NCI-H774 (cell line): ENCODE data around the gene OR56A3.

Experiments
- DNase-seq: peaks from one replicate; lab custom pipeline; 2025; lab: John Stamatoyannopoulos, UW

The OR56A3 gene

GRCh38 chr11:5973530-5973929 is 31.5 kb downstream of the OR56A3 start:
- DNase-seq = no peak

- DNase-seq = no peak
Observed at GRCh38 chr11:5983443-5983842, 41.4 kb downstream of the OR56A3 start.

DNA sequence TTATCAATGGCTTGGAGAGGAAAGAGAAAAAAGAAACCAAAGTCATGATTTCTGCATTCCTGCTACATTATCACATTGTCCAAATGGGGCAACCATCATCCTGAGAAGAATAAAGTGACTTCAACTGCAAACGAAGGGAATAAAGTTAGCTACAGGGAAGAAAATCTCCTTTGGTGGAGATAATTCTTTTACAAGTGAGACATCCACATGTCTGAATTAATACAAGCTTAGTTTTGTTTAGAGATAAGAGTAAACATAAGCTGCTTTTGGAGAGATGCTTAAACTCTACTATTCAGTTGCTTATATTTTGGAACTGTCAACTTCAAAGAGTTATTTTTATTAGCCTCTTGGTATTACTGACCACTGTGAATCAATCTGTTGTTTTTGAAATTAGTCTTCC is 44.8 kb downstream of the OR56A3 start, which contains the start of gene OR52L1:
OR52L1 (minus strand) TSS at position 101 of the 400 bp plus-strand sequence; CDS start at position 46, 55 bp downstream.
- DNase-seq = no peak

DNA sequence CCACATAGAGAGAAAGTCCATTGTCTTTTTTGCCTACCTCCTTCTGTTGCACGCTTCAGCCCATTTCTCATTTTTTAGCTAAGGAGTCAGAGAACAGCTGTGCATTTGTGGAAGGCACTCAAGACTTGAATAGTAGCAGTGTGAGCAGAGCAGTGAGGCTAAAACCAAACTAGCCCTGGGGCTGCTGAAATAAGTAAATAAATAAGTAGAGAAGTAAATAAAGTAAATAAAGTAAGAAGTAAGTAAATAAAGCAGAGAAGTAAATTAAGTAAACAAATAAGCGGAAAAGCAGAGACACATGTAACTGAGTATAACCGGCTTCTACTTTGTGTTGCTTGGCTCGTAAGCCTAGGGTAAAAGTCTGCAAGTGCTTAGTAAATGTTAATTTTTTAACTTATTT is 47.2 kb downstream of the OR56A3 start:
- DNase-seq = no peak

DNA sequence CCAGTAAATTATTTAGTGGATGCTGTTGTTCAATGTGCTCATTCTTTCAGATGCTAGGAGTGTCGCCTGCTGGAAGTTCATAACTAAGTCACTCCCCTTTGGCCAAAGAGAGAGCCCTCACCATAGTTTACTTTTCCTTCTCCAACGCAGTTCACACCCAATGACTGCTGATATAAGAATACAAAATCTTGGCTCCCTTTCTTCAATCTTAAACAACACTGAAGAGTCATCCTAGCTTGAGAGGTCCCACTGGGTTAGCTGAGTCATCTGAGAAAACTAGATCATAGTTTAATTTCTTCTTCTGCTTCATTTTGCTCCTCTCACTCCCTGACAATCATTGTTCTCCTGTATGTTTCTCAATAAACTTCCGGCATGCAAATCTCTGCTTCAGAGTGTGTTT is 50.1 kb downstream of the OR56A3 start:
- DNase-seq = no peak

- DNase-seq = no peak
Observed at GRCh38 chr11:5992604-5993251, 50.7 kb downstream of the OR56A3 start.

DNA sequence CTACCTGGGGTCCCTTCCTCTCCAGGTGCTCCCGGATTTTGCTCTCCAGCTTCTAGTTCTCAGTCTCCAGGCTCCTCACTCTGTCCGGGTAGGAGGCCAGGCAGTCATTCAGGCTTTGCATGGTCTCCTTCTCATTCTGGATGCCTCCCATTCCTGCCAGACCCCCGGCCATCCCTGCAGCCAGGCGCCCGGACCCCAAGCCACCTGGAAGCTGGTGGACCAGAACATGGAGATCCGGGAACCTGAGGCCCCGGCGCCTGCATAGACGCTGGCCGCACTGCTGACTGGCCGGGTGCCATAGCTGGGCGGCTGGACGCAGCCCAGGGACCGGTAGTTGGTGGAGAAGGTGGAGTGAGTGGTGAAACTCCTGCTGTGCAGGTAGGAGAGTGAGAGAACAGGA is 52.7 kb downstream of the OR56A3 start:
- no peak for DNase-seq
